ENCODE data around the gene FRMD3.

GRCh38 chr9:83570359-83570758 lies 32.2 kb upstream of the FRMD3 start:
- TF ChIP-seq CTCF (IDR thresholded peaks at IDR 0.05) (no peak), REST (IDR thresholded peaks at IDR 0.05; ENCODE audit: insufficient read depth in 1 of 2, low read depth in 2 of 2, low read length in 1 of 2) (no peak), POLR2AphosphoS5 (IDR thresholded peaks at IDR 0.05; ENCODE audit: low read depth, low read length) (no peak)

All from Panc1 (cell line).